Endothelial cell of umbilical vein (primary cell): ENCODE results near the gene CFTR.
"Not testable (repeated sequence)": the region's sequence is repeated elsewhere in the genome, so short reads cannot be mapped to it uniquely, and the experiment has no call there.

ENCODE experiments used
- EZH2 ChIP-seq: IDR thresholded peaks from 2 replicates; pipeline ENCODE4 v1.6.1; 2012; ENCODE audit warnings: borderline replicate concordance, low read depth, mild to moderate bottlenecking, moderate library complexity, low read length, inconsistent platforms; ENCODE audit not compliant: severe bottlenecking
- FOS ChIP-seq: IDR thresholded peaks from 2 replicates; pipeline ENCODE4 v1.6.1; 2011; ENCODE audit warnings: mild to moderate bottlenecking, low read length, moderate library complexity, borderline replicate concordance; ENCODE audit not compliant: insufficient read depth
- GATA2 ChIP-seq: IDR thresholded peaks from 2 replicates; pipeline ENCODE4 v1.7.0; 2011; ENCODE audit warnings: low read depth, mild to moderate bottlenecking, moderate library complexity, mixed read lengths, low read length; ENCODE audit not compliant: insufficient read length, insufficient read depth
- JUN ChIP-seq: IDR thresholded peaks from 2 replicates; pipeline ENCODE4 v1.6.1; 2011; ENCODE audit warnings: borderline replicate concordance, low read depth; ENCODE audit not compliant: insufficient read length, insufficient read depth
- MYC ChIP-seq: IDR thresholded peaks from one replicate; pipeline ENCODE4 v1.6.1; 2011; ENCODE audit warnings: mild to moderate bottlenecking, low read depth, low read length
- POLR2A ChIP-seq: IDR thresholded peaks from 2 replicates; pipeline ENCODE4 v1.6.1; 2012; ENCODE audit warnings: low read depth, mild to moderate bottlenecking, control low read depth, low read length
- POLR2AphosphoS5 ChIP-seq: IDR thresholded peaks from 2 replicates; pipeline ENCODE4 v1.6.1; 2012; ENCODE audit warnings: low read depth, mild to moderate bottlenecking, control low read depth, low read length, moderate library complexity; ENCODE audit not compliant: insufficient read depth
- TF ChIP-seq, protein P1 (sequence below), 2 donors: IDR thresholded peaks; 1 replicate in 1 of 2; 2 replicates in 1 of 2; pipeline ENCODE4 v1.5.1; 2011; ENCODE audit warnings: low read length in 2 of 2, mild to moderate bottlenecking in 2 of 2, moderate library complexity in 2 of 2, control low read depth in 1 of 2, inconsistent platforms in 1 of 2, low read depth in 1 of 2; ENCODE audit not compliant: insufficient read depth in 1 of 2; ENCODE audit errors: extremely low read depth in 1 of 2
- TF ChIP-seq, protein P2 (sequence below): IDR thresholded peaks from 2 replicates; pipeline ENCODE4 v1.6.1; 2011; ENCODE audit not compliant: insufficient read depth, insufficient read length

DNA sequence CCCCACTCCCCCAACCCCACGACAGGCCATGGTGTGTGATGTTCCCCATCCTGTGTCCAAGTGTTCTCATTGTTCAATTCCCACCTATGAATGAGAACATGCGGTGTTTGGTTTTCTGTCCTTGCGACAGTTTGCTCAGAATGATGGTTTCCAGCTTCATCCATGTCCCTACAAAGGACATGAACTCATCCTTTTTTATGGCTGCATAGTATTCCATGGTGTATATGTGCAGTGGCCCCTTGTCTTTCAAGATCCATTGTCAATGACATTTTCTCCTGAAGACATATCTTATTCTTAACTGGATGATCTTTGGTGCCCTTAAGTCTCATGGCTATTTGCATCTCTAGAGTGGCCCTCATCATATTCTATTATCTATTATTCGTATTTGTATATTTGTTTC lies 19.0 kb upstream of the CFTR start:
- TF ChIP-seq, protein P1, sequence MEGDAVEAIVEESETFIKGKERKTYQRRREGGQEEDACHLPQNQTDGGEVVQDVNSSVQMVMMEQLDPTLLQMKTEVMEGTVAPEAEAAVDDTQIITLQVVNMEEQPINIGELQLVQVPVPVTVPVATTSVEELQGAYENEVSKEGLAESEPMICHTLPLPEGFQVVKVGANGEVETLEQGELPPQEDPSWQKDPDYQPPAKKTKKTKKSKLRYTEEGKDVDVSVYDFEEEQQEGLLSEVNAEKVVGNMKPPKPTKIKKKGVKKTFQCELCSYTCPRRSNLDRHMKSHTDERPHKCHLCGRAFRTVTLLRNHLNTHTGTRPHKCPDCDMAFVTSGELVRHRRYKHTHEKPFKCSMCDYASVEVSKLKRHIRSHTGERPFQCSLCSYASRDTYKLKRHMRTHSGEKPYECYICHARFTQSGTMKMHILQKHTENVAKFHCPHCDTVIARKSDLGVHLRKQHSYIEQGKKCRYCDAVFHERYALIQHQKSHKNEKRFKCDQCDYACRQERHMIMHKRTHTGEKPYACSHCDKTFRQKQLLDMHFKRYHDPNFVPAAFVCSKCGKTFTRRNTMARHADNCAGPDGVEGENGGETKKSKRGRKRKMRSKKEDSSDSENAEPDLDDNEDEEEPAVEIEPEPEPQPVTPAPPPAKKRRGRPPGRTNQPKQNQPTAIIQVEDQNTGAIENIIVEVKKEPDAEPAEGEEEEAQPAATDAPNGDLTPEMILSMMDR (IDR thresholded peaks at IDR 0.05; ENCODE audit: extremely low read depth in 1 of 2, insufficient read depth in 1 of 2, low read depth in 1 of 2, low read length in 2 of 2): not testable (repeated sequence)
- TF ChIP-seq POLR2A, POLR2AphosphoS5, EZH2, MYC, JUN, FOS, GATA2: not testable (repeated sequence)
- TF ChIP-seq, protein P2, sequence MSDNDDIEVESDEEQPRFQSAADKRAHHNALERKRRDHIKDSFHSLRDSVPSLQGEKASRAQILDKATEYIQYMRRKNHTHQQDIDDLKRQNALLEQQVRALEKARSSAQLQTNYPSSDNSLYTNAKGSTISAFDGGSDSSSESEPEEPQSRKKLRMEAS: not testable (repeated sequence)
